Fibroblast of lung (primary cell): ENCODE measurements around the gene KRT32. TPM values are rescaled to one million over a fixed set of nuclear protein-coding genes. Genes with fewer than 3 reads are reported as not detected.

Experiments used
- DNase-seq, 2 donors: peaks; one replicate each; pipeline versions ENCODE4 v3.0.0 to v3.0.0-alpha.2; 2010; ENCODE audit warnings: low read depth in 2 of 2
- H2AFZ ChIP-seq: 2 replicates; pipeline ENCODE4 v1.5.1; 2012; ENCODE audit warnings: low read length, control low read depth, inconsistent platforms
- H3K27ac ChIP-seq: 2 replicates; pipeline ENCODE4 v1.5.1; 2011; ENCODE audit warnings: low read length, control low read depth; ENCODE audit not compliant: insufficient read depth
- H3K27me3 ChIP-seq: 2 replicates; pipeline ENCODE4 v1.5.1; 2011; ENCODE audit warnings: mild to moderate bottlenecking, low read length; ENCODE audit not compliant: control insufficient read depth, insufficient read depth
- H3K36me3 ChIP-seq: 2 replicates; pipeline ENCODE4 v1.5.1; 2011; ENCODE audit warnings: low read length; ENCODE audit not compliant: control insufficient read depth, insufficient read depth
- H3K4me1 ChIP-seq: 2 replicates; pipeline ENCODE4 v1.5.1; 2011; ENCODE audit warnings: low read length; ENCODE audit not compliant: control insufficient read depth, insufficient read depth; ENCODE audit errors: extremely low read depth
- H3K4me2 ChIP-seq: 2 replicates; pipeline ENCODE4 v1.5.1; 2011; ENCODE audit warnings: low read length, control low read depth; ENCODE audit not compliant: insufficient read depth; ENCODE audit errors: extremely low read depth
- H3K4me3 ChIP-seq, 4 experiments: fragments of 200-600 bp in 1 of 4; sonication (generic) in 1 of 4; replicated peaks in 1 of 4; 2 replicates each; pipeline ENCODE4 v1.5.1; 2011 to 2016; ENCODE audit warnings: low read length in 4 of 4, low read depth in 3 of 4, mild to moderate bottlenecking in 3 of 4, control low read depth in 2 of 4, inconsistent platforms in 1 of 4, mixed read lengths in 1 of 4; ENCODE audit not compliant: insufficient read depth in 1 of 4; ENCODE audit errors: control extremely low read depth in 1 of 4
- H3K79me2 ChIP-seq: 2 replicates; pipeline ENCODE4 v1.5.1; 2012; ENCODE audit warnings: mild to moderate bottlenecking, low read length, inconsistent platforms; ENCODE audit not compliant: control insufficient read depth, insufficient read depth
- H3K9ac ChIP-seq: 2 replicates; pipeline ENCODE4 v1.5.1; 2011; ENCODE audit warnings: mild to moderate bottlenecking, low read length, control low read depth; ENCODE audit not compliant: insufficient read depth
- H3K9me3 ChIP-seq: 2 replicates; pipeline ENCODE4 v1.5.1; 2012; ENCODE audit warnings: low read depth, low read length; ENCODE audit not compliant: control insufficient read depth, insufficient read depth
- H4K20me1 ChIP-seq: 2 replicates; pipeline ENCODE4 v1.5.1; 2011; ENCODE audit warnings: low read length; ENCODE audit not compliant: control insufficient read depth, insufficient read depth; ENCODE audit errors: extremely low read depth
- CTCF ChIP-seq, 2 donors: IDR thresholded peaks in 1 of 2; conservative IDR thresholded peaks in 1 of 2; 1 replicate in 1 of 2; 2 replicates in 1 of 2; pipeline ENCODE4 v1.5.1; 2011 to 2012; ENCODE audit warnings: low read length in 2 of 2, control low read depth in 1 of 2, inconsistent platforms in 1 of 2, low read depth in 1 of 2, mild to moderate bottlenecking in 1 of 2
- EZH2 ChIP-seq: IDR thresholded peaks from 2 replicates; pipeline ENCODE4 v1.5.1; 2012; ENCODE audit warnings: low read length, control low read depth, mild to moderate bottlenecking; ENCODE audit errors: missing control alignments
- polyA plus RNA-seq, 2 donors: library from polyadenylated mRNA; depleted of rRNA in 1 of 2; stranded (reverse) in 1 of 2; unstranded in 1 of 2; fragments of >200 nt; gene quantifications; 2 replicates each; pipeline ENCODE4 v1.2.1, GENCODE V29; 2011 to 2012; ENCODE audit warnings: missing spikeins in 1 of 2
- total RNA-seq: library from RNA; depleted of rRNA; stranded (reverse); fragments of >200 nt; gene quantifications from 2 replicates; pipeline ENCODE4 v1.2.1, GENCODE V29; 2014

Gene KRT32
- total and polyA plus RNA-seq, 2 donors (not counting 1 experiment from before 2014, with no cell fraction given): under 0.01 to 0.03 TPM

GRCh38 chr17:41504246-41504977 lies 37.2 kb upstream of the KRT32 start:
- Histone ChIP-seq H3K4me1 (peaks cover 5% of the 10 kb centered on the region), H3K9ac (no peak overlapping the region), H3K27me3 (no peaks in the 10 kb centered on the region), H3K9me3 (no peaks in the 10 kb centered on the region), H3K36me3 (no peaks in the 10 kb centered on the region), H3K27ac (no peak overlapping the region), H3K4me2 (no peak overlapping the region), H3K79me2 (no peaks in the 10 kb centered on the region), H3K4me3 (no peak overlapping the region), H2AFZ (no peak overlapping the region), H4K20me1 (no peaks in the 10 kb centered on the region)
- TF ChIP-seq CTCF (conservative IDR thresholded peaks at IDR 0.05 in 1 of 2, IDR thresholded peaks at IDR 0.05 in 1 of 2; ENCODE audit: low read depth in 1 of 2, low read length in 2 of 2) (no peak), EZH2 (no peak)
- DNase-seq: no peak

- Histone ChIP-seq H3K4me3 (no peak overlapping the region), H3K36me3 (no peaks in the 10 kb centered on the region), H3K27me3 (no peaks in the 10 kb centered on the region), H2AFZ (no peak overlapping the region), H3K4me1 (peaks cover 5% of the 10 kb centered on the region), H3K27ac (no peak overlapping the region), H3K79me2 (no peaks in the 10 kb centered on the region), H3K9ac (no peak overlapping the region), H4K20me1 (no peaks in the 10 kb centered on the region), H3K4me2 (no peak overlapping the region), H3K9me3 (no peaks in the 10 kb centered on the region)
- TF ChIP-seq EZH2 (no peak), CTCF (conservative IDR thresholded peaks at IDR 0.05 in 1 of 2, IDR thresholded peaks at IDR 0.05 in 1 of 2; ENCODE audit: low read depth in 1 of 2, low read length in 2 of 2) (no peak)
- no peak for DNase-seq
Observed at GRCh38 chr17:41503202-41503601, 36.0 kb upstream of the KRT32 start.

GRCh38 chr17:41500131-41500911 lies 33.1 kb upstream of the KRT32 start:
- no peaks in the 10 kb centered on the region for H3K9me3 ChIP-seq
- peak in 1 of 2 donors; percentile 60 for DNase-seq
- H3K79me2 ChIP-seq: no peaks in the 10 kb centered on the region
- H2AFZ ChIP-seq: no peak overlapping the region
- H3K36me3 ChIP-seq: no peaks in the 10 kb centered on the region
- no peaks in the 10 kb centered on the region for H4K20me1 ChIP-seq
- H3K4me1 ChIP-seq: peaks cover 9% of the 10 kb centered on the region
- no peak overlapping the region for H3K4me3 ChIP-seq
- no peak overlapping the region for H3K27ac ChIP-seq
- no peak overlapping the region for H3K4me2 ChIP-seq
- no peak overlapping the region for H3K9ac ChIP-seq
- TF ChIP-seq EZH2 (no peak), CTCF (conservative IDR thresholded peaks at IDR 0.05 in 1 of 2, IDR thresholded peaks at IDR 0.05 in 1 of 2; ENCODE audit: low read depth in 1 of 2, low read length in 2 of 2) (no peak)
- H3K27me3 ChIP-seq: no peaks in the 10 kb centered on the region
